ENCODE results near the gene PSPC1.

PSPC1 gene

DNA sequence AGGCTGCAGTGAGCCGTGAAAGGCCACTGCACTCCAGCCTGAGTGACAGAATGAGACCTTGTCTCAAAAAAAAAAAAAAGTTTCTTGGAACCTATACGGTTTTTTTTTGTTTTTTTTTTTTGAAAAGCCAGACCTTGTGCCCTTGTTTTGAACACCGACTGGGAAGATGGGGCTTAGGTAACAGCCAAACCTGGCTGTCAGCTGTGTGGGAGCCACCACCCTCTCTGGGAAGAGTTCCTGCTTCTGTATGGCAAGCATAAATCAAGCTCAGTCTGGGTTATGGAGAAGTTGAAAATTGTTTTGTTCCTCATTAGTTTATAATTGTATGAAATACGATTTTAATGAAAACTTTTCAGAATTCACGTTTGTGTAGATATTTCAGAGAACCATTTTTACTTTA lies 109.8 kb downstream of the PSPC1 start:
- DNase-seq, result no peak

DNA sequence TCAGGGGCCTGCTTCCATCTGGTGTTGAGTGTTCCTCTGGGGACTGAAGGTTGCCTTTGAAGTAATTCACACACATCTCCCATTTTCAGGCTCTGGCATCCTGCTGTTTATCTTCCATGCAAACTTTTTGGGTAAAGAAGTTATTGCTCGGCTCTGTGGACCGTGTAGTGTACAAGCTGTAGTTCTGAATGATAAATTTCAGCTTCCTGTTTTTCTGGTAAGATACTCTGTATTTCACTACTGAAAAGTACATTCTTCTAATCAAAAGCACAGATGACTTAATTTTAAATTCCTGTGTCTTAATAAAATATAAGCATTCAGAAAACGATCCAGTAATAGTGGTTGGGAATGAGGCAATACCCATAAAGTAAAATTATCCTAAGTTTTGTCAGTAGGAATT lies 112.6 kb downstream of the PSPC1 start:
- DNase-seq, result no peak

DNA sequence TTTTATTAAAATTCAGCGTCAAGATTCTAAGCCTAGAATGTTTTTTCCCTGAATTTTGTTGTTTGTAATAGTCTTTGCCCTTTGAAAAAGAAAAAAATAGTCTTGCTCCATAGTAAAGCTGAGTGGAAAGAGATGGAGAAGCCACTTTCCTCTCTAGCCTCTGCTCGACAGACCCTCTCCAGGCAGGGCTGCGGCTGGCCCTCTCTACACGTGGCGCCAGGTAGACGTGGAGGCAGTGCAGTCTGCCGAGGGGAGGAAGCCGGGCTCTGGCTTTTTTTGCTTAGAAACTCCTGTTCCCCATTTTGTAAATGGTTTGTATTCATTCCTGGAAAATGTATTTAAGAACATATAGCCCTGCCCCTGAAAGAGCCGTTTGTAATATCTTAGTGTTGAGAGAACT lies 114.0 kb downstream of the PSPC1 start:
- DNase-seq, result no peak

- DNase-seq, result no peak
Measured at GRCh38 chr13:19665427-19665859, 117.3 kb downstream of the PSPC1 start.

- DNase-seq, result no peak
Measured at GRCh38 chr13:19664481-19665230, 118.1 kb downstream of the PSPC1 start.

- no peak for DNase-seq
Measured at GRCh38 chr13:19663416-19663979, 119.2 kb downstream of the PSPC1 start.

DNA sequence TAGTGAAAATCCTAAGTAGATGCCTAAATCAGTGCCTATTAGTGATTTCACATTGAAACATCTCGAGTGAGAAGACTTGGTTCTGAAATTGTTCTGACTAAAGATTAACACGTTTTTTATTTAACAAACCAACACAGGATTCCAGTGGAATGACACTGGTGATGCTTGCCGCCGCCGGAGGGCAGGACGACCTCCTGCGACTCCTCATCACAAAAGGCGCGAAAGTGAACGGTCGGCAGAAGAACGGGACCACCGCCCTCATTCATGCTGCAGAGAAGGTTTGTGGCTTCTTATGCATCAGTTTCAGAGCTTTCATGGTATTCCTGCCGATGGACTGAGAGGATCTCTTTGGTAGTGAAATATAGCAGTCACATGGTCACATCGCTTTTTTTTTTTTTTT lies 121.2 kb downstream of the PSPC1 start:
- no peak for DNase-seq

- no peak for DNase-seq
Measured at GRCh38 chr13:19661126-19661525, 121.6 kb downstream of the PSPC1 start.

- DNase-seq, result no peak
Measured at GRCh38 chr13:19658831-19659230, 123.9 kb downstream of the PSPC1 start.

DNA sequence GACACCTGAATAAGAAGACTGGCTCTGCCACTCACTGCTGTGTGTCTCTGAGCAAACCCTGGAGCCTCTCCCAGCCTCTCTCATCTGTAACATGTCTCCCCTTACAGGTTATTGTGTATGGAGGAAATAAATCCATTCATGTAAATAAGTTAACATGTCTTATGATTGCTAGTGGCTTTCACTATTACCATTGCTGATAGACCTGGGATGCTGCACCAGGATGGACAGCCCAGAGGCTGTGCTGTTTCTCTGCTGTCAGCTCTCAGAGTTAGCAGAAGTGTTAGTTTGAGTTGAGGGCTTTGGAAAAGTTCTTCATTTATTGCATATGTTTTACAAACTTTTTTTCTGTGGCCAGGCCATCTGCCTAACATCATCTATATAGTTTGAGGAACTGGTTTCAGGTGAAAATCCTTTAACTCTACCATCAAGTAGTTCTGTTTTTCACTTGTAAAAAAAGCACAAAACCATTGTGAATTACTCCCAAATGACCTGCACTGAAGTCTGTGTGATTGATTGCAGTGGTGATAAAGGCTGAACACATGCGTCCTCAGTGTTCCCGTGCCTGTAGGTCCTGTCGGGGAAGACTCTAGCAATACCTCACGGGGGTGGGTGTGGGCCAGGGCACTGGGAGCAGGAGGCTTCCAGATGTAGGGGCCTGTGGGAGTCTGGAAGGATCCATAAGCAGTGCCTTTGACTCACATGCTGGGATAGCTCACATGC lies 124.7 kb downstream of the PSPC1 start:
- no peak for DNase-seq

Measured in bone marrow (tissue), 2 donors.